HepG2 (cell line): ENCODE measurements around the gene DMGDH. TPM values are rescaled to one million over a fixed set of nuclear protein-coding genes. Genes with fewer than 3 reads are reported as not detected.

Experiments used
- MED8 ChIP-seq: sonication (generic); formaldehyde crosslinking; IDR thresholded peaks from 2 replicates; pipeline ENCODE4 v1.8.1; 2023; ENCODE audit warnings: mild to moderate bottlenecking, missing genetic modification reagents; ENCODE audit not compliant: insufficient replicate concordance
- REST ChIP-seq, 2 experiments: IDR thresholded peaks; 2 replicates each; pipeline ENCODE4 v1.6.1; 2011 to 2012; ENCODE audit warnings: low read length in 2 of 2, borderline replicate concordance in 1 of 2, low read depth in 1 of 2, mild to moderate bottlenecking in 1 of 2, moderate library complexity in 1 of 2
- SRSF9 ChIP-seq: fragments of 200-400 bp; formaldehyde crosslinking; IDR thresholded peaks from 2 replicates; pipeline ENCODE4 v1.6.1; 2018; ENCODE audit warnings: borderline replicate concordance, mild to moderate bottlenecking, low read depth, low read length; ENCODE audit not compliant: insufficient read depth, poor library complexity, severe bottlenecking
- ZBTB34 ChIP-seq: sonication (generic); formaldehyde crosslinking; IDR thresholded peaks from 2 replicates; pipeline ENCODE4 v1.8.0; 2022; ENCODE audit warnings: mild to moderate bottlenecking, missing genetic modification reagents
- ZFY ChIP-seq: sonication (generic); formaldehyde crosslinking; IDR thresholded peaks from 2 replicates; pipeline ENCODE4 v1.4.0; 2020; ENCODE audit warnings: missing genetic modification reagents
- ZNF580 ChIP-seq: IDR thresholded peaks from 2 replicates; pipeline ENCODE4 v1.6.1; 2016; ENCODE audit warnings: low read depth, borderline replicate concordance
- ZNF776 ChIP-seq: sonication (generic); formaldehyde crosslinking; IDR thresholded peaks from 2 replicates; pipeline ENCODE4 v1.4.0; 2020; ENCODE audit warnings: mild to moderate bottlenecking, missing genetic modification reagents
- ZNF777 ChIP-seq: sonication (generic); formaldehyde crosslinking; IDR thresholded peaks from 2 replicates; pipeline ENCODE4 v1.4.0; 2020; ENCODE audit warnings: missing genetic modification reagents
- ZNF781 ChIP-seq: sonication (generic); formaldehyde crosslinking; IDR thresholded peaks from 2 replicates; pipeline ENCODE4 v1.5.1; 2020; ENCODE audit warnings: borderline replicate concordance, mild to moderate bottlenecking, missing genetic modification reagents; ENCODE audit errors: not compliant biosample characterization
- ZZZ3 ChIP-seq: sonication (generic); formaldehyde crosslinking; IDR thresholded peaks from 2 replicates; pipeline ENCODE4 v1.4.0; 2020; ENCODE audit warnings: missing genetic modification reagents, mild to moderate bottlenecking, borderline replicate concordance
- polyA plus RNA-seq, 8 experiments: library from polyadenylated mRNA; depleted of rRNA in 3 of 8; stranded (reverse) in 7 of 8; unstranded in 1 of 8; fragments of >200 nt; fragmentation: Illumina TruSeq in 4 of 8; extraction: Trizol in 4 of 8; gene quantifications; 2 replicates each; pipeline versions ENCODE4 v1.2.1 to v1.2.3, GENCODE V29; 2011 to 2016; ENCODE audit warnings: low read depth in 4 of 8, missing spikeins in 1 of 8, mixed read lengths in 1 of 8; ENCODE audit not compliant: insufficient read depth in 1 of 8
- total RNA-seq, 5 experiments: library from RNA; depleted of rRNA; stranded (reverse); fragments of >200 nt; fragmentation: Illumina TruSeq; extraction: Trizol; gene quantifications; 2 replicates each; pipeline ENCODE4 v1.2.3, GENCODE V29; 2016; ENCODE audit warnings: low read depth in 1 of 5

DMGDH gene
- total and polyA plus RNA-seq, 2 of the 13 experiments (the other 11 are each of a cell fraction or from before 2014, with no cell fraction given), result 3.6 to 7.9 TPM

GRCh38 chr5:79109527-79110492 lies 40.3 kb upstream of the DMGDH start (continued):
- no peak for TF ChIP-seq SRSF9
- TF ChIP-seq REST (IDR thresholded peaks at IDR 0.05; ENCODE audit: borderline replicate concordance in 1 of 2, low read depth in 1 of 2, low read length in 2 of 2), result no peak
- peak; percentile 70; the same call in 1 of the 2 replicates for TF ChIP-seq ZNF580
- no peak for TF ChIP-seq ZNF776
- no peak for TF ChIP-seq ZFY (CRISPR knock-in tag)
- no peak for TF ChIP-seq ZNF781 (CRISPR knock-in tag)
- no peak for TF ChIP-seq ZNF777 (CRISPR knock-in tag)
- no peak for TF ChIP-seq ZBTB34 (CRISPR knock-in tag)
- TF ChIP-seq MED8 (CRISPR knock-in tag), result no peak
- no peak for TF ChIP-seq ZZZ3 (CRISPR knock-in tag)
- TF ChIP-seq, all 625 proteins: peak for 6
